NCI-H524 treated with DMSO at 0.1 percent for 48 hours (cell line): ENCODE data around the gene OGG1.
"Not testable (repeated sequence)": the region's sequence is repeated elsewhere in the genome, so short reads cannot be mapped to it uniquely, and the experiment has no call there.

Experiments
- DNase-seq: peaks from one replicate; lab custom pipeline; 2025; lab: John Stamatoyannopoulos, UW

The OGG1 gene

GRCh38 chr3:9765865-9766264, 16.1 kb downstream of the OGG1 start:
- DNase-seq, result no peak

- no peak for DNase-seq
Observed at GRCh38 chr3:9767418-9767817, 17.7 kb downstream of the OGG1 start.

- no peak for DNase-seq
Observed at GRCh38 chr3:9768141-9768775, 18.5 kb downstream of the OGG1 start.

GRCh38 chr3:9769012-9769411, 19.3 kb downstream of the OGG1 start:
- no peak for DNase-seq

- no peak for DNase-seq
Observed at GRCh38 chr3:9769426-9770275, 19.9 kb downstream of the OGG1 start, which contains the start of gene CAMK1. TSS of gene CAMK1 (minus strand) at chr3:9769947. CDS start at chr3:9767749, 2,198 bp downstream.

- no peak for DNase-seq
Observed at GRCh38 chr3:9770276-9770812, 20.6 kb downstream of the OGG1 start.

- not testable (repeated sequence) for DNase-seq
Observed at GRCh38 chr3:9771007-9771406, 21.3 kb downstream of the OGG1 start.

GRCh38 chr3:9776896-9777693, 27.3 kb downstream of the OGG1 start:
- no peak for DNase-seq

GRCh38 chr3:9777694-9778021, 27.9 kb downstream of the OGG1 start:
- DNase-seq, result no peak

- DNase-seq, result no peak
Observed at GRCh38 chr3:9778143-9779074, 28.7 kb downstream of the OGG1 start.

GRCh38 chr3:9779075-9779593, 29.4 kb downstream of the OGG1 start:
- no peak for DNase-seq

- no peak for DNase-seq
Observed at GRCh38 chr3:9779721-9780457, 30.1 kb downstream of the OGG1 start.

- DNase-seq, result no peak
Observed at GRCh38 chr3:9780458-9780812, 30.7 kb downstream of the OGG1 start.

- no peak for DNase-seq
Observed at GRCh38 chr3:9780910-9781309, 31.2 kb downstream of the OGG1 start.

- DNase-seq, result no peak
Observed at GRCh38 chr3:9781551-9781950, 31.8 kb downstream of the OGG1 start.

GRCh38 chr3:9781978-9782603, 32.3 kb downstream of the OGG1 start:
- DNase-seq, result no peak

GRCh38 chr3:9782770-9783169, 33.0 kb downstream of the OGG1 start:
- DNase-seq, result no peak

GRCh38 chr3:9783954-9784353, 34.2 kb downstream of the OGG1 start:
- no peak for DNase-seq

GRCh38 chr3:9784965-9785364, 35.2 kb downstream of the OGG1 start:
- DNase-seq, result no peak

- DNase-seq, result no peak
Observed at GRCh38 chr3:9785602-9786001, 35.9 kb downstream of the OGG1 start.
